Stimulated activated CD4-positive, alpha-beta T cell treated with anti-CD3 and anti-CD28 coated beads, Interleukin-4, amount 100 ng/mL, for 4 hours (primary cell): ENCODE results near the gene TSTD2.

Source experiments
- DNase-seq, 2 experiments: peaks; one replicate each; pipeline ENCODE4 v3.0.0-alpha.2; 2020

TSTD2 gene

DNA sequence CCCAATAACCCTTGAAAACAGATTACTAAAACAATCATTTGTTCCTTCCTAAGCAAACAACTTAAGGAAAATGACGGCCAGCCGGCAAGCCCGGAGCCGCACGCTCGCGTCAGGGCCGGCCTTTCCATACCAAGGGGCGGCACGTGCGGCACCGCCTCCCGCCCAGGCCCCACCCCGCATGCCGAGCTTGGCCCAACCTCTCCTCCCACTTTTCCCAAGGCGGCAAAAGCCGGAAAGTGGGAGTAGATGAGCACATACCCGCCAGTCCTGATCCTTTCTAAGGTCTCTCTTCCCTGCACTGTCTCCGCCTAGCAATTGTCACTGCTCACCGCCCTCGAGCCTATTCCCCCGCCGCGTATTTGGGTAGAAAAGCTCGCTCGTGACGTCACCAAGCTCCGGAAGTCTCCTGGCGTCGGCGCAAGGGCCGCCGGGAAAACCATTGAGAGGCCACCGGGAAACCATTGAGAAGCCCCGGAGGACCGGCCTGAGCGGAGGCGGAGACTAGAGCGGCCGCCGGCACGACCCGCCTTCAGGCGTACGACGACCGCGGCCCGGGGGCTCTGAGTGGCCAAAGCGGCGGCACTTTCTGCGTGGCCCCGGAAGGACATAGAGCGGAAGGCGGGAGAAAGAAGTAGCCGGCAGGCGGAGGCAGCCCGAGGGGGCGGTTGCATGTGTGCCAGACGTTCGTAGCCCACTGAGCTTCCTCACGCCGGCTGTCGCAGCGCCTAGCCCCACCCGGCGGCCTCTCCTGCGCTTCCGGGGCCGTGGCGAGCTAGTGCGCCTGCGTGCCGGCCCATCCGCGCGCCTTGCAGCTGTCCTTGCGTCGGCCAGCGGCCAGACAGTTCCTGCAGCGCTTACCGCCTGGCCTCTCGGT, at the start of gene TSTD2, which contains the start of gene NCBP1:
Gene TSTD2, minus strand, starts transcription at position 384 of the 874 bp plus-strand sequence. CDS start 5,806 bp downstream, outside the sequence.
Gene NCBP1, plus strand, starts transcription at position 837 of the 874 bp plus-strand sequence. CDS start 61 bp downstream, outside the sequence.
- DNase-seq = peak; percentile 90 to 93

GRCh38 chr9:97682242-97682641, 49.1 kb upstream of the TSTD2 start:
- no peak for DNase-seq

DNA sequence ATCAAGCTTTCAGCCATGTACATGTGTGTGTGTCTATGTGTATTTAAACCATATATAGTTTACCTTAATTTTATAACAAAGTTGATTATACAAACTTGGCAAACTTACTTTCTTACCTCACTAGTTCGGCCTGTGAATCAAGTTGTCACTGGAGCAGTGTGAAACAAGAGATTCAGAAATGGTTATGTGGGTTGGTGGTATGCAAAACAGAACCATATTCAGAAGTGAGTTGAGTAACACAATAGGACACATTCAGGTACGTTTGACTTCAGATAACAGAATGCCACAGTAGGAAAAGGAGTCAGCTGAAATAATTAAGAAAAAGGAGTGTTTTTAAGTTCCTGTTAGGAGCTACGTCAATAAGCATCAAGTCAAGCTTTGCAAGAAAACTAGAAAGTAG, 42.5 kb upstream of the TSTD2 start:
- no peak for DNase-seq

DNA sequence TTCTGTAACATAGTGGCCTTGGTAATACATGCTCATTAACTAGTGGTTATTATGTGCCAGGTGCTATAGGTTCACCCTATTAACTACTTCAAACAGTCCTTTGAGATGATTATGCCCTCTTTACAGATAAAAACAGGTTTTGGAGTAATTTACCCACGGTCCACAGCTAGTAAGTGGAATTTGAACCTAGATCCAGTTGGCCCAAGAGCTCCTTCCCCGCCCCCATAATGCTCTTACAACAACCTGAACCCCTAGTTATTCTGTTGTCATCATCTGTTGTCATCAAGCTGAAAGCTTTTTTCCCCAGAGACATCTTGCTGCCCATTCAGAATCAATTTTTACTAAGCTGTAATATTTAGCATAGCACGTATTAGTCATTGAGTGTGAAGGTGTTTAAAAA, 40.8 kb upstream of the TSTD2 start:
- DNase-seq = no peak

DNA sequence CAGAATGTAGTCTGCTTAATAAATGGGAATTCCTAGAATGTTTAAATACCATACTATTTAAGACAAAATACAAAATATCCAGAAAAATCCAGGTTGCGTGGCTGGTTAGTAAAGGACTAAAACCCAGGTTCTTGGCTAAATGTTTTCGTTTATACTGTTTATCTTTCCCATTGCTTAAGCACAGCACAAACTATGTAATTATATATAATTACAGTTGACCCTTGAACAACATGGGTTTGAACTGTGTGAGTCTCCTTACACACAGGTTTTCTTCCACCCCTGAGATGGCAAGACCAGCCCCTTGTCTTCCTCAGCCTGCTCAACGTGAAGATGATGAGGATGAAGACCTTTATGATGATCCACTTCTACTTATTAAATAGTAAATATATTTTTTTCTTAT, 39.2 kb upstream of the TSTD2 start:
- no peak for DNase-seq

GRCh38 chr9:97670586-97670985, 37.4 kb upstream of the TSTD2 start:
- no peak for DNase-seq

GRCh38 chr9:97668485-97668884, 35.3 kb upstream of the TSTD2 start:
- peak; percentile 8 to 11 for DNase-seq

DNA sequence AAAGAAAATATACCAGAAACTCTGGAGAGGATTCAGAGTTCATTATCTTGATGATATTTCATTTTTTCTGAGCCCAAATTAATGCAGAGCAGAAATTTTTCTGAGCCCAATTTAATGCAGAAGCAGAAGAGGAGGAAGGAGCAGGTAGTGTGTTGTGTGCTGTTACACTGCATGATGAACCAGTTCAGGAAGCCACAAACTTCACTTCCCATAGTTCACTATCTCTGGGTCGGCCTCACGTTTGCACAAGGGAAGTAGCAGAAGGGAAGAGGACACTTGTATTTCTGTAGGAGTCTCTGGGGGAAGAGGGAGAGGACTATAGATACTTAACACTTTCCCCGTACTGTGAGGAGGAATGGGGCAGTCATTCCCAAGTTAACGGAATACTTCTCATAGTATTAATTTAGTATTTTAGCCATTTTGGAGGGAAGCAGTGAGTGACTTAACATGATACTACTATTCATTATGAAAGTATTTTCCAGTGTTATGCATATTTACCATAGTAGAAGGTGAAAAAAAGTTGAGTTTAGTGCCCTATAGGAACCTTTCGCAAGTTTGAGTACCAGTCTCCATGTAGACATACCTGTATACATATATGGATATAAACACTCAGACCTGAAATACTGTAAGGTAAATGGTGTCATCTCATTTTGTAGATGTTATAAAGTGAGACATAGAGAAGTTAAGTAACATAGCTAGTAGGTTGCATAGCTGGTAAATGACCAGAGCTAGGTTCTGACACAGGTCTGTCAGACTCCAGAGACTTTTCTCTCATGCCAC, 33.9 kb upstream of the TSTD2 start:
- DNase-seq = no peak

GRCh38 chr9:97665742-97666141, 32.6 kb upstream of the TSTD2 start:
- DNase-seq = no peak

GRCh38 chr9:97660847-97661246, 27.7 kb upstream of the TSTD2 start:
- DNase-seq = no peak

DNA sequence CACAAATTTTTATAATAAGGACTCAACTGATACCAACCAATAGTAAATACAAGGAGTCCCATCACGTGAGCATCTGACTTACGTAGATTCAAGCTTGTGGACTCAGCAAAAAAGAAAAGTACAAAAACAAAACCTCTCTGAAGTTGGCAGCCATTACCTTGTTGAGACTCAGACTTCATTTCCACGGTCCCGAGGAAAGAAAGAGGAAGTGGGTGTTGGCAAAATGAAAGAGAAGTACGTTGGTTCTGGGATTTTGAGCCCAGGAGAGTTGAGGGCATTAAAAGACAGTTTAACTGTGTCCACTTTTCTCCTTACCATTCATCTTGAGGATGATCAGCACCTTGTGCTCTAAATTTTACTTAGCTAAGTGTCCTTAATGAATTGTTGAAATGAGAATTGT, 27.2 kb upstream of the TSTD2 start:
- no peak for DNase-seq

DNA sequence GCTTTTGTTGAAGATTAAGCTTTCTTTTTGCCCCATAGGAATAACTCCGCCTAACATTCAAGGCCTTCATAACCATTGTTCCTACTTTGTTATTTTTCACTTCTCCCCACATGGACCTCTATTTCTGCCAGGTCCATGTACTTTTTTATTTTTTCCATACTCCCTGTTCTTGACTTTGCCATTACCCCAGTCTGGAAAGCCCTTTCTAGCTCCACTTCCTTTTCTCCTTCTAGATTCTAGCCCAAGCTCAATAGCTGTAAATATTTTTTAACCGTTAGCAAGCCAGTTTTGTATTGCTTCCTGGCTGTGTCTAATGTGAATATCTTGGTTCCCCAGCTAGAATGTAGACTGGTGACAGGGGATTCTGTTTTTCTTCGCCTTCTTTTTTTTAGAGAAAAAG, 26.6 kb upstream of the TSTD2 start:
- no peak for DNase-seq

DNA sequence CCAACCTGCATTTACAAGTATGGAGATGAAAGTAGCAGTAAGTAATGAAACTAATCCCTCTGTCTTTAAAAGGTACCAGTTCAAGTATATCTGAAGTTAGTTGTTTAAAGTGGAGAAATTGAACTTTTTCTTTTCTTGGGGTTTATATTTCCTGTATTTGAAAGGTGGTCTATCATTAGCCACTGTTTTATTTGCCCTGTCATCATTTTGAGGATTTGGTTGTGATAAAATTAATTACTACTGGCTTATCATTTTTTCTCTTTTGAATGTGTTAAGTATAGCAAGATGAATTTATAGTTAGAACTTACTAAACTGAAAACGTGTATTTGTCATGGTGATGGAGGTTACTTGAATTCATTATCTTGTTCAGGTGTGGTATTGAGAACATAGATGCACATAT, 25.5 kb upstream of the TSTD2 start:
- no peak for DNase-seq

DNA sequence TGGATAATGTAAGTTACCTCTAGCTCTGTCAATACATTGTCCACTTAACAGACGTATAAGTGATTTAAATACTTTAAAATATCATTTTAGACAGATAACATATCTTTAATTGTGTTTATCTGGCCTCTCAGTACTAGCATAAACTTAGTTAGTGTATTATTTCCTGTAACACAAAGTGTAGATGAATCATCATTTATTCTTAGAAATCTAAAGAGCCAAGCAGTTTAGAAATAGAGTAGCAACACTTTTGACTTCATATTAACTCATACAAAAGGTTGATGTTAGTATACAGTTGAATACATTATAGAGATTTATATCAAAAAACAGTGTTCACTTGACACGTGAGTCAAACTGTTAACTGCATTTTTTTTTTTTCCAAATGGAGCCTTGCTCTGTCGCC, 18.5 kb upstream of the TSTD2 start:
- no peak for DNase-seq

DNA sequence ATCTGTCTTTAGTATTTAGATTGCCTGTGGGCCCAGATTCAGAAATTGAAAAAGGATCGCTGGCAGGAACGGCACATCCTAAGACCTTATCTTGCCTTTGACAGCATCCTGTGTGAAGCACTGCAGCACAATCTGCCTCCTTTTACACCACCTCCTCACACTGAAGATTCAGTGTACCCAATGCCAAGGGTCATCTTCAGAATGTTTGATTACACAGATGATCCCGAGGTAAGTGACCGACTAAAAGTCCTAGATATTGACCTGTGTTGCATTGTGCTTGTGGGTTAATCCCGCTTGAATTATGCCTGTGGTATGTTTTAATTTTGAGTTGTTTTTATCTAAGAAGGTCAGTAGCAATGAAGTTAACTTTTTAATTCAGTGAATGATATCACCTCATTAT, 14.8 kb upstream of the TSTD2 start:
- no peak for DNase-seq

DNA sequence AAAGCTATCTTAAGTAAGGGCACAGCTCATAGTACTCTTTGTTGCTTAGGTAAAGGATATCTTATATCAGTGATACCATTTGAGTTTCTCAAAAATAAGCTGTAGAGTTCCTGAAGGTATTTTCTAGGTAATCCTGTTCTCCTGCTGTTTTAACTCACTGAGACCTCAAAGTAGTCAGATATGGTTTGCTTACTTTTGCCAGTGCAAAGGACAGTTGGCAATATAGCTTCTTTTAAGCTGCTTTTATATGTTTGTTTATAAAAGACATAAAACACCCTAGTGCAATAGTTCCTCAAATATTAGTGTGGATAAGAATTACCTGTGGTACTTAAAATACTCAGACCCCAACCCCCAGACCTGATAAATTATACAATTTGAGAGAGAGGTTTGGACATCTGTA, 12.6 kb upstream of the TSTD2 start:
- DNase-seq = no peak

GRCh38 chr9:97640325-97640724, 7.2 kb upstream of the TSTD2 start:
- DNase-seq = no peak

DNA sequence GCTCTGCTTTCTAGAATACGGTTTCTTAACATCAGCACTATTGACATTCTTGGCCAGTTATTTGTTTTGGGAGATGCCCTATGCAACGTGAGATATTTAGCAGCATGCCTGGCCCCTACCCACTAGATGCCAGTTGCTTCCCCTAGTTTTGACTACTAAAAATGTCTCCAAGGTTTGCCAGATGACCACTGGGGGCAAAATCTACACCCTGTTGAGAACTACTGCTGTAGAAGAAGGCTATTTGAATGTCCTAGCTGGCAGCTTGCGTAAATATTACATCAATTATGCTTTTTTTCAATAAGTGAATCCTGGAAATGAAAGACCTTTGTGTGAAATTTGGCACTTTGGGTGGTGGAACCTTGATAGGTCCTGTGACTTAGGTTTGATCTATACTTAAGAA, 5.5 kb upstream of the TSTD2 start:
- no peak for DNase-seq

DNA sequence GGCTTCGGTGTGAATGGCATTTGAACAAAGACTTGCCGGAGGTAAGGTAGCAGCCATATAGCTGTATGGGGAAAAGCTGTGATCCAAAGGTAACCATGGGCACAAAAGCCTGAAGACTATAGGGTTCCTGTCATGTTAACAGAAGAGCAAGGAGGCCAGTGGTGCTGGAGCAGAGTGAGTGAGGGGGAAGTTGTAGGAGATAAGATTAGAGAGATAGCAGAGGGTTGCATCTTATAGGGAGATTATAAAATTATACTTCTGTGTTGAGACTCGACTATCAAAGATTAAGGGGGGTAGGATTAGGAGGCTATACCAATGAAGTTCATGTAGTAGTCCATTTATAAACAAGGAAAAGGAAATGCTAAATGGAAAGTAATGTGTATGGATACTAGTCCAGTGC, 3.7 kb upstream of the TSTD2 start:
- DNase-seq = no peak

DNA sequence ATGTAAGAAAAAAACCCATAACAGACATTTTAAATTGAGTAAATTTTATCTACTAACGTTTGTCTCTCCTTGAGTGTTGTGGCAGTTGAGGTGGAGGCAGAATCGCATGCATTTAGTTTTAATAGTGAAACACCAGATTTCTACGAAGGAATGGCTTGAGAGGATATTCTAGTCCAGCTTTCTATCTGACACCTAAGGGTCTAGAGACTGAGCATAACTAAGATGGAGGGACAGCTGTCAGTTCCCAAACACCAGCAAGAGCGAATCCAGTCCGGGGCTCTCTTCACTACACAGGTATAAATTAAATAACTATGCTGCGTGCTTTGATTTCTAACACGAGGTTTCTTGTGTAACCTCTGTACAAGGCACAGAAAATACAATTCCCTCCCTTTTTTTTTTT, 1.9 kb upstream of the TSTD2 start:
- DNase-seq = no peak

DNA sequence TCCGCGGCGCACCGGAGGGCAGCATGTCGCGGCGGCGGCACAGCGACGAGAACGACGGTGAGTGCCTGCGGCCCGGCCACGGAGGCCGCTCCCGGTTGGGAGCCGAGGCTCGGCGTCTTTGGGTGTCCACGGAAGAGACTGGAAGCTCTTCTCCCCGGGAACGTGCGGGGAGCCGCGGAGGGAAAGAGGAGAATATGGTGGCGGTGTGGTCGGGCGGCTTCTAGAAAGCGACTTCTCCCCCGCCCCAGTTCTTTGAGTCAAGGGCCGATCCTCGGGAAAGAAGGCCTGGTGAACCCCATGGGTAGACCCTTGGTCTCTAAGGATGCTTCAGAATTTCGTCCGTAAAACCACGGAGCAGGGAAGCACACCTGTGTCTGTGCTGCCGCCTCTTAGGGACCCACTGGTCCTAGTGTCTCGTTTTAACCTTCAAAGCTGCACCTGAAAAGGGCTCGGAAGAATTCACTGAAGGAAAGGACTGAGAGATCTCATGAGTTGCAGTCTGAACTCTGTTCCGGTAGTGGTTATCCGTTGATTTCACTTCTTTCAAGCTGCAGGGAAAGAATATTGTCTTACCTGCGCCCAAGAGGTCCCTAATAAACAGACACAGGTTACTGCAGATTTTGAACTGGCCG, 807 bp upstream of the TSTD2 start:
- DNase-seq = no peak

DNA sequence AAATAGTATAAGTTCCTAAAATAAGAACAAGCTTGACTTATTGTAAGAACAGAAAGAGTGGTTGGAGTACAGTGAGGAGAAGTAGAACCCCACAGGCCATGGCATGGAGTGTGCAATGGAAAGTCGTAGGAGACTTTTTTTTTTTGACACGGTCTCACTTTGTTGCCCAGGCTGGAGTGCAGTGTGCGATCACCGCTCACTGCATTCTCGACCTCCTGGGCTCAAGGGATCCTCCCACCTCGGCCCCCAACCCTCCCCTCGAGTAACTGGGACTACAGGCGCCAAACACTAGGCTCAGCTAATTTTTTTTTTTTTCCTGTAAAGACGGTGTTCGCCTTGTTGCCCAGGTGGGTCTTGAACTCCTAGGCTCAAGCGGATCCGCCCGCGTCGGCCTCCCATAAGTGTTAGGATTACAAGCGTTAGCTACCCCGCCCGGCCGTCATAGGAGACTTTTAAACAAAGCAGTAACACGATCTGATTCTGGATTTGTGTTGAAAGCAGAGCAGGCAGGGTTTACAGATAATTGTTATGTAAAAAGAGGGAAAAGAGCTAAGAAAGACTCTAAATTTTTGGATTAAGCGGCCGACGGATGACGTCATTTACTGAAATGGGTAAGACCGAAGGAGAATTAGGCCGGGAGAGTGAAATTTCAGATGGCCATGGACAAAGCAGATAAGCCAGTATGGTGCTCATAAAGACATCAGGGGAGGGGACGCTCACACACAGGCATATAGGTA, 752 bp downstream of the TSTD2 start:
- DNase-seq = peak; percentile 3 to 16

GRCh38 chr9:97630591-97630990, 2.6 kb downstream of the TSTD2 start:
- no peak for DNase-seq
